Fibroblast of skin of right biceps (primary cell): ENCODE data around the gene ZSWIM3.
"Not testable (repeated sequence)": the region's sequence is repeated elsewhere in the genome, so short reads cannot be mapped to it uniquely, and the experiment has no call there.

Experiments used
- DNase-seq: peaks from one replicate; pipeline ENCODE4 v3.0.0-alpha.2; 2013

The ZSWIM3 gene

DNA sequence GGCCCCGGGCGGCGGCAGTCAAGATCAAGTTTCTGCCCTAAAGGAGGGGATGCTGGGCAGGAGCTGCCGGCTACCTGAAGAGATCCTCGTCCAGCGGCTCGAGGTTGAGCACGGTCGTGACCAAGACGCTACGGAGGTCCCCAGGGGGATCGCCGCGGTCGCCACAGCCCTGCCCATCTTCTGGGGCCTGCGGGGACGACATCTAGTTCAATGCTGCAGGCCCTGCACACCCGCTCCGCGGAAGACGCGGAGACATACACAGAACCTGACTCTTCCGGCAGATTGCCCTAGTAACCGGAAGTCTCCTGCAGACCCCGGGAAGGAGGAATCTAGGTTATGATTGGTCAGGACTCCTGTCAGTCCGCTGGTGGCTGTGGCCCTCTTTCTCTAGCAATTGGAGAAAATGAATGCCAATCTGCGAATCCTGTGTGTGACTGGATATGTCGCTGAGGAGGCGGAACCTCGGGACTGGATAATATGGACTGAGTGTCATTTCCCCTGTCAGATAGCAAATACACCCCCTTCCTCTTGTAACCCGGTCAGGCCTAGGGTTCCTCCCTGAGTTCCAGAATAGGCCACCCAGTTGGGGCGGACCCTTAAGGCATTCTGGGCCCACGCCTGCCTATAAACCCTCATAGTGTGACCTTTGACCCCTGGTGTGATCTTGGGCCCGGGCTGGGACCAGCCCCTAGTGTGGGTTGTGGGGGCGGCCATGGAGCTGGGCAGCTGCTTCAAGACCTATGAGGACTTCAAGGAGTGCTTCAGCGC lies at the start of gene ZSWIM3, which contains the start of gene ACOT8:
Gene ZSWIM3, plus strand, starts transcription at position 501 of the 768 bp plus-strand sequence. Its CDS starts 212 bp downstream, at position 713.
Gene ACOT8, minus strand, starts transcription at position 279 of the 768 bp plus-strand sequence. Its CDS starts 77 bp downstream, at position 202.
- peak; percentile 100 for DNase-seq

DNA sequence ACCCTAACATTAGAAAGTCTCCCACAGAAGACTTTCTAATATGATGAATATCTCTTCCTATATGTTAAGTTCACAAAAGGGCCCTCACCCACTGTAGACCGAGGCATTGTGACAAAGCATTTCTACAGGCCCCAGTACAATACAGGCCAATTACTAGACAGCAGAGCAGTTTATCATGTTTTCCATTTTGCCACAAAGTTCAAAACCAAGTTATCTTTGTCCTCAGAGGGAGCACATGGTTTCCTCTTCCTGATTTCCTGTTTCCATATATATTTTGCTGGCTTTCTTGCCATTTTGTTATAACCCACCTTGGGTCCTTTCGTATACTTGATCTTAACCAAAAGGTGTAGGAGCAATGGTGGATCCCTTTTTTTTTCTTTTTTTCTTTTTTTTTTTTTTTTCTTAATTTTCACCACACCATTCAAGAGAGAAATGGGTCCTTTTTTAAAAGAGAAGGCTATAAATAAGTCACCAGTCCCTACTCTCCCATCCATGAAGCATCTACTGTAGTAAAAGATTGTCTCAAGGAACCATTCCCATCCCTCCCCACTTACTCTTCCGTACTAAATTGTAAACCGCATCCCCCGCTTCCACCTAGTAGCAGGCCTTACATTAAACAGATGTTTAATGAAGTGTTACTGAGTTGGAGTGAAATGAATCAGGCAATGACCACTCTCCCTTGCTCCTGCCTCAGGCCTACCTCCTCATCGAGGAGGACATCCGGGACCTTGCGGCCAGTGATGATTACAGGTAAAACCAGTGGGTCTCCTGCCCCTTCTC lies 47.0 kb upstream of the ZSWIM3 start:
- DNase-seq = no peak

DNA sequence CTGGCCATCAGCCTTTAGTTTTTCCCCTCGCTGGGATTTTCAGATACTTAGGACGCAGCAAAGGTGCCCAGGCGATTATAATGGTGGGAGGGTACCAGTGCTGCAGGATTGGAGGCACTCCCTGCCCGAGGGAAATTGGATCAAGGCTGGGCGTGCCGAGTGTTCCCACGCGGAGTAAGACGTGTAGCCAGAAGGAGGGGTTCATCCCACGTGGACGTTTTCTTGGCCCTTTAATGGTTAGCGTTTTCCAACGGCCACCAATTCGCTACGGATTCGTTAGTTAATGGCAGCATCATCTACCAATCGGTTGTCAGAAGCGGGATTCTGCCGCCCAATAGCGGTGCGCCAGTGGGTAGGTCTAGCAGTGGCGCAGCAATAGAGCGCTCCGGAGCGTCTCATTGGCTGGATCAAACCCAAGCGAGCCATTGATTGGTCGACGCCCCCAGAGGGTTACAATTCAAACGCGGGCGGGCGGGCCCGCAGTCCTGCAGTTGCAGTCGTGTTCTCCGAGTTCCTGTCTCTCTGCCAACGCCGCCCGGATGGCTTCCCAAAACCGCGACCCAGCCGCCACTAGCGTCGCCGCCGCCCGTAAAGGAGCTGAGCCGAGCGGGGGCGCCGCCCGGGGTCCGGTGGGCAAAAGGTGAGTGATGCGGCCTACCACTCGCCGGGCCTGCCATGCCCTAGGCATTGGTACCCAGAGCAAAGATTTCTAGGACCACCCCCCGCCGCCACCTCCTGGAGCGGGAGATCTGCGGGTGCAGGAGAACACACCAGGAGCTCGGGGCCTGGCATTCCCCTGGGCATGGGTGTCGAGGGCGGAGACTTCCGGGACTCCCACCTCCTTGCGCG lies 45.0 kb upstream of the ZSWIM3 start, which contains the start of gene UBE2C:
Gene UBE2C, plus strand, starts transcription at position 488 of the 849 bp plus-strand sequence. Its CDS starts 52 bp downstream, at position 540.
- DNase-seq = peak; percentile 100

DNA sequence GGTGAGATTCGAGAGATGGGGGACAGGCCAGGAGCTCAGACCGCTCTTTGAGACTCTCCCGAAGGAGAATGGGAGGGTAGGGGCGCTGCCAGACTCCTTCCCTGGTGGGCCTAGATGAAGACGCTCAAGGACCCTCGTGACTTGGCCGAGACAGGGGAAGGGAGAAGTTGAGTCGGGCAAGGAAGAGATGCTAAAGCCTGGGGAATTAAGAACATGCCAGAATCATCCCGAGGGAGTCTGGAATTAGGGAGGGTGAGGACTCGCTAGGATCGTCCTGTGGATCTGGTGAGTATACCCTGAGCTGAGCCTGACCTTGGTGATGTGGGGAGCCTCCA lies 44.4 kb upstream of the ZSWIM3 start:
- DNase-seq = no peak

DNA sequence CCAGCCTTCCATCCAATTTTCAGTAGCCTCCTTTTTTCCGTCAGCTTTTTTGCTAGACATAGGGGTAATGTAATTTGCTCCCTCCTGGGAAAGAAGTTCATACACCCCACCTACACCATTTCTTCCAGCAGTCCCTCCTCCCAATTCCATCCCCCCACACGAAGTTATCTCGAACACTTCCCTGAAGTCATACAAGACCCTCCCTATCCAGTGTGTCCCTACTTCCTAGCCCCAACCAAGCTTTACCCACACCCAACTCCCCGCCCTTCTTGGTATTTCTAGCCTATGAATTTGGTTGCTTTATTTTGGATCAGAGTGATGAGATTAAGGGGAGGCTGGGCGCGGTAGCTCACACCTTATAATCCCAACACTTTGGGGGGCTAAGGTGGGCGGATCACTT lies 43.9 kb upstream of the ZSWIM3 start:
- no peak for DNase-seq

DNA sequence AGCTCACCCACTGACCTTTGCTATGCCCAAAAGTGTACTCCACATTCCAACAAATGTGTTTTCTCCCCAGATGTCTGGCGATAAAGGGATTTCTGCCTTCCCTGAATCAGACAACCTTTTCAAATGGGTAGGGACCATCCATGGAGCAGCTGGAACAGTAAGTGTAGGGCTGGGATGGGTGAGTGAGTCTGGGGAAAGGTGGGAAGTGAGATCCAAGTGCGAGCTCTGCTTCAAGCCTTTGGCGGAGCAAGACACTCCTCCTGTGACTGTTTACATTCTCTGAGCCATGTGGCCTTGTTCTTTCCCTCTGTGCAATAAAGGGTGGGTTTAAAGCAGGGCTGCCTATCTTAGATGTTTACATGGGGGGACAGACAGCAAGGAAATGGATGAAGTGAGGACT lies 43.1 kb upstream of the ZSWIM3 start:
- no peak for DNase-seq

DNA sequence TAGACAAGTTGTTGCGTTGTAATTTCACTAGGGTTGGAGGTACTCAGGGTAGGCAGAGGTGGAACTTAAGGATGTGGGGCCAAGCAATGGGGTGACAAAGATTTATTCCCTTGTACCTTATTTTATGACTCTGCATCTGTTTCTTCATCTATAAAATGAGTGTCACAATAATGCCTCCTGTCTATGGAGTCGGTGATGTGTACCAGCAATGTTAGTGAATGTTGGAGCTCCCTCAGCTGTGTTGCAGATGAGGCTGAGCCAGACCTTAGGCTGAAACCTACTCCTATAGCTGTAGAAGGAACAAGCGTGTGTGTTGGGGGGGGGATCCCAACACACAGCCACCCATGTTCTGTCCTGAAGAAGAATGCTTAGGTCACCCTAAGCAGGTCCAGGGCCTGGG lies 40.5 kb upstream of the ZSWIM3 start:
- no peak for DNase-seq

DNA sequence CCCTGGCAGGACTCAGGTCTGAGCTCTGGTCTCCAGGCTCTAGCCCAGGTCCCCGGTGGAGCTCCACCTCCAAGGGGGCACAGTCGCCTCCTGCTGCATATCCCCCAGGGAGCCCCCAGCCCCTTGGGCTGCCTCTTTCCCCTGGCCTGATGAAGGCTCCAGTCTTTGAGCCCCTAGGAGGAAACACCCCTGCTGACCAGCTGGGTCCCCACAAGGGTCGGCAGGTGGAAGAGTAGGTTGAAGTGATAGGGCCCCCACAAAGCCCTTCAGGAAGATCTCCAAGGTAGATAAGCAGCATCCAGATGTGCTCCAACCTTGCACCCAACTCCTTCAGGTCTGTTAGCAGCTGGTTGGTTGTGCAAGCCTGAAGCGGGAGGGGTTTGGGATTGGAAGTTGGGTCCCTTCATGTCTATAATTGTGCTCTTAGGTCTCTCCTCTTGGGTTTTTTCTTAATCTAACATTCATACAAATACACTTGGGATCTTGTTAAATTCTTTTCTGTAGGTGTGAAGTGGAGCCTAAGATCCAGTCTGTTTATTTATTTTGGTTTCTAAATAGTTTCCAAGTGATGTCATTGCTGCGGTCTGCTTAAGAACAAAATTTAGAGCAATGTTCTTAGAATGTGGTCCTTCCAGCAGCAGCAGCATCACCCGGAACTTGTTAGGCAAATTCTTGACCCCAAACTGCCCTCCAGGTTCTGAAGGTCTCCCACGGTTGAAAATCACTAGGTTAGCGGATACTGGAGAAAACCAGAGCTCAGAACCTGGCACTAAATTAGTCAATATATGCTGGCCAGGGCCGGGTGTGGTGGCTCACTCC lies 39.8 kb upstream of the ZSWIM3 start:
- DNase-seq = peak; percentile 78

DNA sequence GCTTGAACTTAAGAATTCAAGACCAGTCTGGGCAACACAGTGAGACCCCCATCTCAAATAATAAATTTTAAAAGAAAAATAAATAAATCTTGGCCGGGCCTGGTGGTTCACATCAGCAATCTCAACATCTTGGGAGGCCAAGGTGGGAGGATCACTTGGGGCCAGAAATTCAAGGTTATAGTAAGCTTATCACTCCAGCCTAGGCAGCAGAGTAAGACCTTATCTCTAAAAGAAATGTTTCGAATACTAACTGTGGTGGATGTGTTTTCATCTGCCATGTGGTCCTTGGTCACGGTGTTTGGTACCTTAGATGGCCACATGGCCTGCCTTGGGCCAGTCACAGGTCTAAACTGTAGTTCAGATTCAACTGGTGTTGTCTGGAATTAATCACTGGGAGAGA lies 39.2 kb upstream of the ZSWIM3 start:
- DNase-seq = no peak

DNA sequence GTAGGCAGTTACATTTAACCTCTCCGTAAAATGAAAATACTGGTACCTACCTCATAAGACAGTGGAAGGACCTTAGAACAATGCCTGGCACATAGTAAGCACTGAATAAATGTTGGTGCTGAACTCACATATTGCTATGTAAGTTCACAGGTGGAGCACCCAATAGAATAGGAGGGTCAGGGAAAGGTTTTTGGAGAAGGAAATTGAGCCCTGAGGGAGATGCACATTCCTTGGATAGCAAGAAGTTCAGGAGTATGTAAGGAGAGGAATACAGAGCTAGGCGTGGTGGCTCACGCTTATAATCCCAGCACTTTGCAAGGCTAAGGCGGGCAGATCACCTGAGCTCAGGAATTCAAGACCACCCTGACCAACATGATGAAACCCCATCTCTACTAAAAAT lies 37.9 kb upstream of the ZSWIM3 start:
- DNase-seq = no peak

DNA sequence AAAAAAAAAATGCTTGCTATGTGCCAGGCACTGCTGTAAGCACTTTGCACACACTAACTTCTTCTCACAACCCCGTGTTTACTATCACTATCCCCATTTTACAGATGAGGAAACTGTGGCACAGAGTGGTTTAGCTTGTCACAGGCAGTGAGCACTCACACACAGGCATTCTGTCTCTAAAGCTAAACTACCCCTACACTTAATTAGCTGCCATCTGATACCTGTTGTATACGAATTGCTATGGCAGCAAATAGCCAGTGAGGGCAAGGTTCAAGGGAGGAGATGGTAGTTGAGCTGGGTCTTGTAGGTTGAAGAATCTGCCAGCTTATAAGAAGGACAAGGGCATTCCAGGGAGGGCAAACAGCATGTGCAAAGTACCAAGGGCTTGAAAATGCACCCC lies 35.5 kb upstream of the ZSWIM3 start:
- DNase-seq = no peak

DNA sequence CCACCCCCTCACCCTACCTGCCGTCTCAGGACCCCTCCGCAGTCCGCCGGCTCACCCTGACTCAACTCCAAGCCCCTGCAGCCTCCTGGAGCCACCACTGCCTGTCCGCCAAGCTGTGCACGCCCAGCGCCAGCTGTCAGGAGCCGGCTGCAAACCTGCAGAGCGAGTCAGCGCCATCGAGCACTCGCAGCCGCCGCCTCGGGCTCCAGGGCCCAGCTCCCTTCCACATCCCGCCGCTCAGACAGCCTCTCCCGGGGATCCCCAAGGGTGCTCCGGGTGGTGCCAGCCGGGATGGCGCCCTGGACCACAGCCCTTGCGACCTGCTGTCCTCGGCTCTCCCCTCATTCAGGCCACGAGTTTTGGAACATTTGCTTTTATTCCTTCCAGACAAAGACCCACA lies 34.6 kb upstream of the ZSWIM3 start:
- DNase-seq = peak; percentile 26

DNA sequence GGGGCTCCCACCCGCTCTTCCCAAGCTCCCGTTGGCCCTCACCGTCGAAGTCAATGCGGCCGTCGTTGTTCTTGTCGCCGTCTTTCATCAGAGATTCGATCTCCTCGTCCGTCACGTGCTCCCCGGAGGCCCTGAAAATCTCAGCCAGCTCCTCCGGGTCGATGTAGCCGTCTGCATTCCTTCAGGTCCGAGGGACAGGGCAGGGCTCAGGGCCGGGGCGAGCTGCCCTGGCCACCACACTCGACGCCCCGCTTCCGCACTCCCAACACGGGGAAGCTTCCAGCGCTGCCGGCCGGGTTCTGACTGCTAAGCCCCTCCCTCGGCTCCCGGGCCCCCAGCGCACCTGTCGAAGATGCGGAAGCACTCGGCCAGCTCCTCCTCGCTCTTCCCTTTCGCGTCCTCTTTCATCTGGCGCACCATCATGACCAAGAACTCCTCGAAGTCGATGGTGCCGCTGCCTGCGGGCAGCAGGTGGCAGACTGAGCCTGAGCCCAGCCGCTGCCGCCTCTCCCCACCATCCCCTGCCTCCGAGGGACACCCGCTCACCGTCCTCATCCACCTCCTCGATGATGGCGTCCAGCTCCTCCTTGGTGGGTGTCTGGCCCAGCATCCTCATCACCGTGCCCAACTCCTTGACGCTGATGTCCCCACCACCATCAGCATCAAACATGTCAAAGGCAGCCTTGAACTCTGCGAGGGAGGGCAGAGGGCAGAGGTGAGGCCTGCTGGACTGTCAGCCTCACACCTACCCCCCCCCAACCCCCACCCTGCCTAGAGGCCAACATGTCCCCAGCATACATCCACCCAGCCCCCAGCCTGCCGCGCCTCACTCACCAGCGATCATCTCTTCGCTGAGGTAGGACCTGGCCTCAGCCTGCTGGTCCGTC lies 33.2 kb upstream of the ZSWIM3 start:
- DNase-seq = peak; percentile 45

DNA sequence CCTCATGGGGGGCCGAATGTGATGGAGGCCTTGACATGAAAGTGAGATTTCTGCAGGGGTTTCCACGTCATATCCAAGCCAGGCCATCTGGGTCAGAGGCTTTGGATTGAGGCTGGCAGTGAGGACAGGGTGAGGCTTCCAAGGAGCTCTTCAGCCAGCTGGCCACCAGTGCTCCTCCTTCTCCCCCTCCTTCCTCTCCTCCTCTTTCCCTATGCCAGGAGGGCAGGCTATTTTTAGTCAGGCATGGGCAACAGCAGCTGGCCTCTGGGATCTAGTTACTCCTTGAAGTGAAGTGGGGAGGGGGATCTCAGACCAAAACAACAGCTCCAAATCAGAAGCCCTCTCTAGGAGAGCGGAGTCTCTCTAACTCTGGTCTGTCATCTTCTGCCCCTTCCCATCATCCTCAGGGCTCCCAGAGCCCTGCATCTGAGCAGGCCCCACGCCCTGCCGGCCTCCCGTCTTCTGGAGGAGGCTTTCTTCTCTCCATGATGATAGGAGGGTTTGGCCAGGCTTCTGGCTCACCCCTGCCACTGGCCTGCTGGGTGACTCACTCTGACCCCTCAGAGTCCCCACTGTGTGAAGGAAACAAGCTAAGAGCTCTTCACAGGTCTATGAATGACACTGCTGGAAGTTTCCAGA lies 30.9 kb upstream of the ZSWIM3 start:
- no peak for DNase-seq

DNA sequence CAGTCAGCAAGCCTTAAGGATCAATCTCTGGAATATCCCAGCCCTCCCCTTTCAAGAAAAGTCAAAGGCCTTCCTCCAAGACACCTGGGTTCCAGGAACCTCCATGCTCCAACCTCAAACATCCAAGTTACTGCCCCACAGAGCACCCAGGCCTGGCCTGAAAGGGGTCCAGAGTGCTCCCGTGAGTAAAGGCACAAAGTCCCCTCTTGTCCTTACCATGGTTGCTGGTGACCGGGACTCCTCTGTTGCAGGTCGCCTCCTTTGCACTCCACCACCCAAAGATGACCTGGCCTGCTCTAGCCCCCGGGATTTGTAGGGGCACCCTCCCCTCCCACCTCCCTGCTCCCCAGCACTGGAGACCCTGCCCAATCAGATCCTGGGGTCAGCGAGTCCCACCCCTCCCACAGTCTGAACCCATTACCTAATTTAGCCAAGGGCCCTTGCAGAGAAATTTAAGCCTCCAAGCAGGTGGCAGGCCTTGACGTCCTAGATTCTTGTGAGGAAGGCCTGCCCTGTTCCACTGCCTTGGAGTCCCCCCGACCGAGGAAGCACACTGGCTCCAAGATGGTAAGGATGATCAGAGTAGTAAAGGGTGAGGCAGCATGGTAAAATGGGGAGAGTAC lies 30.3 kb upstream of the ZSWIM3 start, which contains the start of gene TNNC2:
Gene TNNC2, minus strand, starts transcription at position 283 of the 623 bp plus-strand sequence. Its CDS starts 64 bp downstream, at position 219.
- DNase-seq = no peak

DNA sequence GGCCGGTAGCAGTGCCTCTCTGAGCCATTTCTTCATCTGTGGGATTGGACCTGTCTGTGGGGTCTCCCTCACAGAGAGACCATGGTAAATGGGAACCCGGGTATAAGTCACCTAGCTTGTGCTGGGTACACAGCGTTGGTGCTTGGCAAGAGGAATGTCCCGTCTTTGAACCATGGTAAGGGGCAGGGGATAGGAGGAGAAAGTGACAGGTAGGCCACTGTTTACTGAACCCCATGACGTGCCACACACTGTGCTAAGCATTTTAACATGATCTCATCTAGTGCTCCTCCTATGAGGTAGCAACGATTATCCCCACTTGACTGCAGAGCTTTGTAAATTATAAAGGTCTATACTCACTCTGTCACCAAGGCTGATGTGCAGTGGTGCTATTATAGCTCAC lies 29.7 kb upstream of the ZSWIM3 start:
- DNase-seq = no peak

DNA sequence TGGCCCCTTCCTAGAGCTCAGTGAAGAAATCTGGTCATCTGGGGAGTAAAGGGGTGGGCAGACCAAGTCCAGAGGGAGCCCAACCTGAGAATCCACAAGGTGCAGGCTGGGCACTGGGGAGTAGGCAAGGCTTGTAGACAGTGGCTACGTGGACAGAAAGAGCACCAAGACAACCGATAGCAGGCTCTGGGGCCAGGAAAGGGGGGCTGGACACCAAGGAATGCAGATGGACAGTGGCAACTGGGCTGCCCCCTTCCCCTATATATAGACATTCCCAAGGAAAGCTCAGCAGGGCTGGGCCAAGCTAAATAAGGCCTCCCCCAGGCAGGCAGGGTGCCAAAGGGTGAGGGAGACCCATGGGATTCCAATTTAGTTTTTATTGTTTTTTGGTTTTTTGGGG lies 28.8 kb upstream of the ZSWIM3 start:
- no peak for DNase-seq

DNA sequence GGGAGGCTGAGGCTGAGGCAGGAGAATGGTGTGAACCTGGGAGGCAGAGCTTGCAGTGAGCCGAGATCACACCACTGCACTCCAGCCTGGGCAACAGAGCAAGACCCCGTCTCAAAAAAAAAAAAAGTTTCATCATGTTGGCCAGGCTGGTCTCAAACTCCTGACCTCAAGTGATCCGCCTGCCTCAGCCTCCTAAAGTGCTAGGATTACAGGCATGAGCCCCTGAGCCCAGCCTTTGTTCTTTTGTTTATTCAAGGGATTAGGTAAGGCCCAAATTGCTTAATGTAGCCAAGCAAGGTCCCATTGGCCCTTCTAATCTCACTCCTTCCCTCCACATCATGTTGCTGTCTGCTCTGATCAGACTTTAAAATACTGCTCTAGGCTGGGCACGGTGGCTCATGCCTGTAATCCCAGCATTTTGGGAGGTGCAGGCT lies 27.7 kb upstream of the ZSWIM3 start:
- DNase-seq = not testable (repeated sequence)

DNA sequence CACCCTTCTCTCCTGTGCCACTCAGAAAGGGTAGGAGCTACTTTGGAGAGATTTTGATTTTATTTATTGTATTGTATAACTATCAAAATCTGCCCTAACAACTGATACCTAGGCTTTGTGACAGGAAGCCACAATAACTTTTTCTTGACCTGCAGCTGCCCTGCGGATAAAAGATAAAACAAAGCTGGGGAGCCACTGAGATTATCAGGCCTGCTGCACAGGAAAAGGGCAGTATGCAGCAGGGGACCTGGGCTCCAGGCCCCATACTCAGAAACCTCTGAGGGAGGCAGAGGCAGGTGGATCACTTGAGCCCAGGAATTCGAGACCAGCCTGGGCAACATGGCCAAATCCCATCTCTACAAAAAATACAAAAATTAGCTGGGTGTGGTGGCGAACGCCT lies 24.8 kb upstream of the ZSWIM3 start:
- DNase-seq = no peak
